BLaER1 (cell line): ENCODE data around the gene ADD2.

Experiments used
- H3K27ac ChIP-seq: shearing (Covaris generic); formaldehyde crosslinking; 2 replicates; pipeline ENCODE4 v1.8.1; 2022
- H3K27me3 ChIP-seq: shearing (Covaris generic); formaldehyde crosslinking; 2 replicates; pipeline ENCODE4 v1.8.1; 2022
- H3K36me3 ChIP-seq: shearing (Covaris generic); formaldehyde crosslinking; 2 replicates; pipeline ENCODE4 v1.8.1; 2022
- H3K4me1 ChIP-seq: shearing (Covaris generic); formaldehyde crosslinking; 2 replicates; pipeline ENCODE4 v1.8.1; 2022
- H3K4me2 ChIP-seq: shearing (Covaris generic); formaldehyde crosslinking; 2 replicates; pipeline ENCODE4 v1.8.1; 2022
- H3K4me3 ChIP-seq: shearing (Covaris generic); formaldehyde crosslinking; 2 replicates; pipeline ENCODE4 v1.8.1; 2022
- H3K9ac ChIP-seq: shearing (Covaris generic); formaldehyde crosslinking; 2 replicates; pipeline ENCODE4 v1.8.1; 2022
- H3K9me3 ChIP-seq: shearing (Covaris generic); formaldehyde crosslinking; 2 replicates; pipeline ENCODE4 v1.8.1; 2022
- H4K20me1 ChIP-seq: shearing (Covaris generic); formaldehyde crosslinking; 2 replicates; pipeline ENCODE4 v1.8.1; 2022
- Cebpa-rat ChIP-seq: shearing (Covaris generic); IDR thresholded peaks from 2 replicates; pipeline ENCODE4 v1.8.1; 2022

The ADD2 gene

GRCh38 chr2:70785137-70785911 is 17.3 kb upstream of the ADD2 start:
- Histone ChIP-seq H3K4me2 (no peak overlapping the region), H3K27me3 (peaks cover 9% of the 10 kb centered on the region; the same call in 1 of the 2 replicates), H3K9ac (no peak overlapping the region), H3K4me1 (peaks cover 9% of the 10 kb centered on the region), H3K27ac (no peak overlapping the region), H3K4me3 (no peak overlapping the region), H3K9me3 (no peaks in the 10 kb centered on the region), H4K20me1 (no peaks in the 10 kb centered on the region), H3K36me3 (no peaks in the 10 kb centered on the region)
- TF ChIP-seq Cebpa-rat = no peak

GRCh38 chr2:70784320-70784719 is 16.3 kb upstream of the ADD2 start:
- no peaks in the 10 kb centered on the region for H3K9me3 ChIP-seq
- no peaks in the 10 kb centered on the region for H4K20me1 ChIP-seq
- 0 out of 2 replicates have a peak, but pooled peaks cover under 1% of the 10 kb centered on the region for H3K27me3 ChIP-seq
- H3K4me3 ChIP-seq = no peak overlapping the region
- H3K4me2 ChIP-seq = no peak overlapping the region
- H3K36me3 ChIP-seq = no peaks in the 10 kb centered on the region
- H3K4me1 ChIP-seq = peaks cover 9% of the 10 kb centered on the region
- H3K27ac ChIP-seq = no peak overlapping the region
- H3K9ac ChIP-seq = no peak overlapping the region
- TF ChIP-seq Cebpa-rat = no peak

GRCh38 chr2:70779911-70780545 is 12.0 kb upstream of the ADD2 start:
- no peak overlapping the region for H3K4me2 ChIP-seq
- H3K4me3 ChIP-seq = no peak overlapping the region
- H3K4me1 ChIP-seq = no peaks in the 10 kb centered on the region
- no peaks in the 10 kb centered on the region for H3K36me3 ChIP-seq
- H3K27ac ChIP-seq = no peak overlapping the region
- H4K20me1 ChIP-seq = no peaks in the 10 kb centered on the region
- H3K27me3 ChIP-seq = no peaks in the 10 kb centered on the region
- H3K9ac ChIP-seq = no peak overlapping the region
- no peak for TF ChIP-seq Cebpa-rat
- H3K9me3 ChIP-seq = no peaks in the 10 kb centered on the region

GRCh38 chr2:70779491-70779890 is 11.5 kb upstream of the ADD2 start:
- no peak for TF ChIP-seq Cebpa-rat
- H3K4me2 ChIP-seq = no peak overlapping the region
- H4K20me1 ChIP-seq = no peaks in the 10 kb centered on the region
- no peak overlapping the region for H3K27ac ChIP-seq
- no peak overlapping the region for H3K4me3 ChIP-seq
- no peaks in the 10 kb centered on the region for H3K36me3 ChIP-seq
- H3K4me1 ChIP-seq = no peaks in the 10 kb centered on the region
- no peak overlapping the region for H3K9ac ChIP-seq
- H3K9me3 ChIP-seq = no peaks in the 10 kb centered on the region
- H3K27me3 ChIP-seq = no peaks in the 10 kb centered on the region

GRCh38 chr2:70778676-70779075 is 10.7 kb upstream of the ADD2 start:
- Histone ChIP-seq H3K9me3 (peaks cover 6% of the 10 kb centered on the region), H3K27ac (no peak overlapping the region), H3K4me3 (no peak overlapping the region), H3K27me3 (no peaks in the 10 kb centered on the region), H3K4me2 (no peak overlapping the region), H4K20me1 (no peaks in the 10 kb centered on the region), H3K36me3 (no peaks in the 10 kb centered on the region), H3K9ac (no peak overlapping the region), H3K4me1 (no peaks in the 10 kb centered on the region)
- no peak for TF ChIP-seq Cebpa-rat

GRCh38 chr2:70777450-70777849 is 9.4 kb upstream of the ADD2 start:
- TF ChIP-seq Cebpa-rat = no peak
- H3K4me2 ChIP-seq = no peak overlapping the region
- no peaks in the 10 kb centered on the region for H3K36me3 ChIP-seq
- H4K20me1 ChIP-seq = no peaks in the 10 kb centered on the region
- no peaks in the 10 kb centered on the region for H3K27me3 ChIP-seq
- no peak overlapping the region for H3K27ac ChIP-seq
- H3K4me1 ChIP-seq = 0 out of 2 replicates have a peak, but pooled peaks cover 4% of the 10 kb centered on the region
- peaks cover 14% of the 10 kb centered on the region for H3K9me3 ChIP-seq
- no peak overlapping the region for H3K9ac ChIP-seq
- no peak overlapping the region for H3K4me3 ChIP-seq

GRCh38 chr2:70776266-70776665 is 8.3 kb upstream of the ADD2 start:
- TF ChIP-seq Cebpa-rat = no peak

GRCh38 chr2:70775141-70775540 is 7.1 kb upstream of the ADD2 start:
- Histone ChIP-seq H3K27ac (no peak overlapping the region), H3K9ac (no peak overlapping the region), H3K4me3 (no peak overlapping the region), H3K4me2 (no peak overlapping the region), H3K4me1 (0 out of 2 replicates have a peak, but pooled peaks cover 4% of the 10 kb centered on the region), H3K9me3 (peaks cover 14% of the 10 kb centered on the region), H3K36me3 (no peaks in the 10 kb centered on the region), H4K20me1 (no peaks in the 10 kb centered on the region), H3K27me3 (no peaks in the 10 kb centered on the region)
- no peak for TF ChIP-seq Cebpa-rat

More at GRCh38 chr2:70776266-70776665, 8.3 kb upstream of the ADD2 start:
- Histone ChIP-seq H3K9ac (no peak overlapping the region), H3K4me2 (no peak overlapping the region), H3K4me1 (0 out of 2 replicates have a peak, but pooled peaks cover 4% of the 10 kb centered on the region), H3K27me3 (no peaks in the 10 kb centered on the region), H3K9me3 (peaks cover 14% of the 10 kb centered on the region), H3K36me3 (no peaks in the 10 kb centered on the region), H4K20me1 (no peaks in the 10 kb centered on the region), H3K4me3 (no peak overlapping the region), H3K27ac (no peak overlapping the region)

GRCh38 chr2:70772486-70773155 is 4.6 kb upstream of the ADD2 start:
- no peak for TF ChIP-seq Cebpa-rat
- no peak overlapping the region for H3K27ac ChIP-seq
- H3K9me3 ChIP-seq = peaks cover 14% of the 10 kb centered on the region
- no peak overlapping the region for H3K4me3 ChIP-seq
- H3K27me3 ChIP-seq = no peaks in the 10 kb centered on the region
- no peaks in the 10 kb centered on the region for H4K20me1 ChIP-seq
- H3K36me3 ChIP-seq = no peaks in the 10 kb centered on the region
- no peak overlapping the region; the same call in 1 of the 2 replicates for H3K4me2 ChIP-seq
- H3K9ac ChIP-seq = no peak overlapping the region
- H3K4me1 ChIP-seq = peaks cover 10% of the 10 kb centered on the region; the same call in 1 of the 2 replicates

GRCh38 chr2:70771446-70771845 is 3.4 kb upstream of the ADD2 start:
- H3K27me3 ChIP-seq = no peaks in the 10 kb centered on the region
- no peak overlapping the region for H3K27ac ChIP-seq
- no peak overlapping the region for H3K9ac ChIP-seq
- no peak for TF ChIP-seq Cebpa-rat
- no peaks in the 10 kb centered on the region for H3K36me3 ChIP-seq
- H3K4me3 ChIP-seq = no peak overlapping the region
- peaks cover 13% of the 10 kb centered on the region for H3K4me1 ChIP-seq
- no peak overlapping the region for H3K4me2 ChIP-seq
- peaks cover 14% of the 10 kb centered on the region for H3K9me3 ChIP-seq
- H4K20me1 ChIP-seq = 0 out of 2 replicates have a peak, but pooled peaks cover 2% of the 10 kb centered on the region
